Stimulated activated CD4-positive, alpha-beta T cell treated with anti-CD3 and anti-CD28 coated beads, Interleukin-15, amount 100 ng/mL, for 24 hours (primary cell): Measurements from ENCODE around the gene C1QTNF3.
"Not testable (repeated sequence)": the region's sequence is repeated elsewhere in the genome, so short reads cannot be mapped to it uniquely, and the experiment has no call there.

Experiments
- DNase-seq: peaks from one replicate; pipeline ENCODE4 v3.0.0-alpha.2; 2020

Gene C1QTNF3

GRCh38 chr5:34043099-34043876 is at the start of gene C1QTNF3:
C1QTNF3 (minus strand) TSS chr5:34043213; CDS start chr5:34043125, 88 bp downstream.
- DNase-seq: no peak

GRCh38 chr5:34091039-34091438 is 48.0 kb upstream of the C1QTNF3 start:
- not testable (repeated sequence) for DNase-seq

- DNase-seq: not testable (repeated sequence)
Measured at GRCh38 chr5:34089802-34090201, 46.8 kb upstream of the C1QTNF3 start.

GRCh38 chr5:34087728-34088127 is 44.7 kb upstream of the C1QTNF3 start:
- DNase-seq: not testable (repeated sequence)

GRCh38 chr5:34083898-34084297 is 40.9 kb upstream of the C1QTNF3 start:
- DNase-seq: not testable (repeated sequence)

- not testable (repeated sequence) for DNase-seq
Measured at GRCh38 chr5:34079505-34079904, 36.5 kb upstream of the C1QTNF3 start.

- not testable (repeated sequence) for DNase-seq
Measured at GRCh38 chr5:34077636-34078035, 34.6 kb upstream of the C1QTNF3 start.

GRCh38 chr5:34076719-34077364 is 33.8 kb upstream of the C1QTNF3 start:
- DNase-seq: not testable (repeated sequence)

- not testable (repeated sequence) for DNase-seq
Measured at GRCh38 chr5:34074472-34074871, 31.5 kb upstream of the C1QTNF3 start.

- DNase-seq: not testable (repeated sequence)
Measured at GRCh38 chr5:34074071-34074470, 31.1 kb upstream of the C1QTNF3 start.

GRCh38 chr5:34070626-34071025 is 27.6 kb upstream of the C1QTNF3 start:
- not testable (repeated sequence) for DNase-seq

- DNase-seq: no peak
Measured at GRCh38 chr5:34064656-34065055, 21.6 kb upstream of the C1QTNF3 start.

- DNase-seq: no peak
Measured at GRCh38 chr5:34062419-34062818, 19.4 kb upstream of the C1QTNF3 start.

- no peak for DNase-seq
Measured at GRCh38 chr5:34061993-34062392, 19.0 kb upstream of the C1QTNF3 start.

GRCh38 chr5:34059977-34060376 is 17.0 kb upstream of the C1QTNF3 start:
- no peak for DNase-seq

- no peak for DNase-seq
Measured at GRCh38 chr5:34058532-34058931, 15.5 kb upstream of the C1QTNF3 start.

GRCh38 chr5:34057569-34057968 is 14.6 kb upstream of the C1QTNF3 start:
- DNase-seq: no peak

- DNase-seq: no peak
Measured at GRCh38 chr5:34057118-34057517, 14.1 kb upstream of the C1QTNF3 start.

GRCh38 chr5:34055667-34056066 is 12.7 kb upstream of the C1QTNF3 start:
- no peak for DNase-seq

GRCh38 chr5:34054400-34054729 is 11.4 kb upstream of the C1QTNF3 start:
- no peak for DNase-seq

- DNase-seq: no peak
Measured at GRCh38 chr5:34053571-34054399, 10.8 kb upstream of the C1QTNF3 start.

GRCh38 chr5:34053133-34053532 is 10.1 kb upstream of the C1QTNF3 start:
- no peak for DNase-seq

GRCh38 chr5:34051374-34051980 is 8.5 kb upstream of the C1QTNF3 start:
- DNase-seq: no peak
